ENCODE data around the gene ERCC4.

DNA sequence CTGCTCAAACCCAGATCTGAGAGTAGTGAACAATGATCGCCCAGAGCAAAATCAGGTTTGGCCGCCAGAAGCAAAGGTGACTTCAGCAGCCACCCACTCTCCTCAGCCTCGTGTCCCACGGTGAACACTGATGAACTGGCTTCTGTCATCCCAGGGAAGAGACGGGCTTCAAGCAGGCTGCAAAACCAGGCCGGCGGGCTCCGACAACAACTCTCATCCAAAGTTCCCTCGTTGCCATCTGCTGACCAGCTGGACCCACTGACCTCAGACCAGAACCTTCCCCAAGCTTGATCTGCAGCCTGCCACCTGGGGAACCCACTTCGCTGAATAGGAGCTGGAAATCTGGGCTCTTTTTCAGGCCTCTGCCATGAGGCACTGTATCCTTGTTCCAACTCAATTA lies 81.6 kb downstream of the ERCC4 start:
- TF ChIP-seq, protein P1, sequence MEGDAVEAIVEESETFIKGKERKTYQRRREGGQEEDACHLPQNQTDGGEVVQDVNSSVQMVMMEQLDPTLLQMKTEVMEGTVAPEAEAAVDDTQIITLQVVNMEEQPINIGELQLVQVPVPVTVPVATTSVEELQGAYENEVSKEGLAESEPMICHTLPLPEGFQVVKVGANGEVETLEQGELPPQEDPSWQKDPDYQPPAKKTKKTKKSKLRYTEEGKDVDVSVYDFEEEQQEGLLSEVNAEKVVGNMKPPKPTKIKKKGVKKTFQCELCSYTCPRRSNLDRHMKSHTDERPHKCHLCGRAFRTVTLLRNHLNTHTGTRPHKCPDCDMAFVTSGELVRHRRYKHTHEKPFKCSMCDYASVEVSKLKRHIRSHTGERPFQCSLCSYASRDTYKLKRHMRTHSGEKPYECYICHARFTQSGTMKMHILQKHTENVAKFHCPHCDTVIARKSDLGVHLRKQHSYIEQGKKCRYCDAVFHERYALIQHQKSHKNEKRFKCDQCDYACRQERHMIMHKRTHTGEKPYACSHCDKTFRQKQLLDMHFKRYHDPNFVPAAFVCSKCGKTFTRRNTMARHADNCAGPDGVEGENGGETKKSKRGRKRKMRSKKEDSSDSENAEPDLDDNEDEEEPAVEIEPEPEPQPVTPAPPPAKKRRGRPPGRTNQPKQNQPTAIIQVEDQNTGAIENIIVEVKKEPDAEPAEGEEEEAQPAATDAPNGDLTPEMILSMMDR (optimal IDR thresholded peaks at IDR 0.05 in 1 of 3, IDR thresholded peaks at IDR 0.05 in 1 of 3, conservative IDR thresholded peaks at IDR 0.05 in 1 of 3; ENCODE audit: extremely low read depth in 1 of 3, insufficient read depth in 2 of 3, low read length in 3 of 3), result no peak
- TF ChIP-seq EZH2 (IDR thresholded peaks at IDR 0.05; ENCODE audit: low read length), result no peak
